HepG2 (cell line): ENCODE data around the gene FAM169A. TPM values are rescaled to one million over a fixed set of nuclear protein-coding genes. Genes with fewer than 3 reads are reported as not detected.

Experiments used
- ATAC-seq: fragments of 200-7000 bp; cut with Tn5 transposase; 3 replicates; pipeline ENCODE4 v1.9.1; 2020; ENCODE audit warnings: mild to moderate bottlenecking, moderate library complexity
- BruUV-seq: library from RNA; stranded (reverse); fragments of 400-500 nt; replicated peaks from 2 replicates; lab custom pipeline; 2021; lab: Mats Ljungman, UMichigan
- CTCF ChIA-PET: fragments of 300-600 bp; formaldehyde crosslinking; extraction: SDS; loops from one replicate; lab custom pipeline; 2021; ENCODE audit warnings: low total read pairs, inconsistent platforms, low intra/inter-chr PET ratio; lab: Yijun Ruan, JAX
- POLR2A ChIA-PET: fragments of 350-600 bp; sonication (Branson Sonifier 250); formaldehyde crosslinking; loops from one replicate; lab custom pipeline; 2020; ENCODE audit warnings: antibody characterized with exemption, inconsistent platforms; lab: Yijun Ruan, JAX
- DNase-seq: peaks from one replicate; pipeline ENCODE4 v3.0.0-alpha.2; 2015; ENCODE audit warnings: low spot score
- FAIRE-seq: peaks from 3 replicates; lab custom pipeline; 2011; peaks lifted over from hg19 to GRCh38; lab: Jason Lieb, UNC
- H2AFZ ChIP-seq: one replicate; pipeline ENCODE4 v1.6.1; 2011; ENCODE audit warnings: low read length, inconsistent platforms
- H3K27ac ChIP-seq: fragments of 300-600 bp; 3 replicates; pipeline ENCODE4 v1.8.0; 2011; ENCODE audit warnings: mixed run types, mild to moderate bottlenecking, mixed read lengths, low read length, inconsistent platforms; ENCODE audit not compliant: insufficient read depth; ENCODE audit errors: extremely low read length
- H3K27me3 ChIP-seq, 2 experiments: fragments of 200-600 bp in 1 of 2; 2 replicates in 1 of 2; 3 replicates in 1 of 2; pipeline versions ENCODE4 v1.6.0 to v1.8.0; 2011; ENCODE audit warnings: low read length in 2 of 2, mild to moderate bottlenecking in 2 of 2, moderate library complexity in 2 of 2, inconsistent platforms in 1 of 2; ENCODE audit not compliant: insufficient read depth in 2 of 2, control insufficient read depth in 1 of 2
- H3K36me3 ChIP-seq, 2 experiments: fragments of 200-600 bp in 1 of 2; replicated peaks in 1 of 2; 2 replicates in 1 of 2; 3 replicates in 1 of 2; pipeline versions ENCODE4 v1.5.1 to v1.8.0; 2011; ENCODE audit warnings: low read length in 2 of 2, inconsistent platforms in 1 of 2; ENCODE audit not compliant: insufficient read depth in 2 of 2, control insufficient read depth in 1 of 2
- H3K4me1 ChIP-seq: 2 replicates; pipeline ENCODE4 v1.5.1; 2012; ENCODE audit warnings: low read length, inconsistent platforms; ENCODE audit not compliant: insufficient read depth
- H3K4me2 ChIP-seq: 2 replicates; pipeline ENCODE4 v1.6.0; 2011; ENCODE audit warnings: low read depth, low read length, inconsistent platforms
- H3K4me3 ChIP-seq, 3 experiments: fragments of 200-600 bp in 1 of 3; sonication (generic), shearing (Covaris generic) in 1 of 3; replicated peaks in 1 of 3; 2 replicates each; pipeline ENCODE4 v1.5.1; 2011 to 2016; ENCODE audit warnings: low read length in 3 of 3, inconsistent platforms in 2 of 3, low read depth in 2 of 3, mild to moderate bottlenecking in 2 of 3, control low read depth in 1 of 3, mixed read lengths in 1 of 3; ENCODE audit not compliant: insufficient read depth in 1 of 3
- H3K79me2 ChIP-seq: one replicate; pipeline ENCODE4 v1.6.1; 2011; ENCODE audit warnings: low read length, inconsistent platforms; ENCODE audit not compliant: insufficient read depth
- H3K9ac ChIP-seq: 2 replicates; pipeline ENCODE4 v1.6.0; 2011; ENCODE audit warnings: mild to moderate bottlenecking, low read depth, low read length, inconsistent platforms; ENCODE audit not compliant: insufficient read depth
- H3K9me3 ChIP-seq: 2 replicates; pipeline ENCODE4 v1.5.1; 2012; ENCODE audit warnings: mild to moderate bottlenecking, low read length
- H4K20me1 ChIP-seq: 2 replicates; pipeline ENCODE4 v1.6.0; 2011; ENCODE audit warnings: inconsistent platforms, mild to moderate bottlenecking, low read length, moderate library complexity; ENCODE audit not compliant: insufficient read depth
- CEBPB ChIP-seq: IDR thresholded peaks from 2 replicates; pipeline ENCODE4 v1.6.1; 2011; ENCODE audit warnings: low read depth, low read length, improper control_type of control experiment, borderline replicate concordance
- GATA4 ChIP-seq: sonication (generic); IDR thresholded peaks from 2 replicates; pipeline ENCODE4 v1.6.1; 2016; ENCODE audit warnings: antibody characterized with exemption, low read depth, borderline replicate concordance
- HOXA5 ChIP-seq: sonication (generic); formaldehyde crosslinking; IDR thresholded peaks from 2 replicates; pipeline ENCODE4 v1.4.0; 2020; ENCODE audit warnings: missing genetic modification reagents
- MATR3 ChIP-seq: sonication (generic); formaldehyde crosslinking; IDR thresholded peaks from 2 replicates; pipeline ENCODE4 v1.4.0; 2020; ENCODE audit warnings: missing genetic modification reagents
- MTERF4 ChIP-seq: sonication (generic); formaldehyde crosslinking; IDR thresholded peaks from 2 replicates; pipeline ENCODE4 v1.8.0; 2023; ENCODE audit warnings: mild to moderate bottlenecking, missing genetic modification reagents
- NCOA5 ChIP-seq: sonication (generic); formaldehyde crosslinking; IDR thresholded peaks from 2 replicates; pipeline ENCODE4 v1.4.0; 2020; ENCODE audit warnings: missing genetic modification reagents
- PAWR ChIP-seq: sonication (generic); formaldehyde crosslinking; IDR thresholded peaks from 2 replicates; pipeline ENCODE4 v1.4.0; 2020; ENCODE audit warnings: missing genetic modification reagents, mild to moderate bottlenecking, borderline replicate concordance
- PITX1 ChIP-seq: sonication (generic); formaldehyde crosslinking; IDR thresholded peaks from 2 replicates; pipeline ENCODE4 v1.5.1; 2020; ENCODE audit warnings: mild to moderate bottlenecking, missing genetic modification reagents
- RCOR2 ChIP-seq: IDR thresholded peaks from 2 replicates; pipeline ENCODE4 v1.6.1; 2016; ENCODE audit warnings: missing biosample characterization, missing genetic modification reagents
- ZNF234 ChIP-seq: sonication (generic); formaldehyde crosslinking; conservative IDR thresholded peaks from 2 replicates; pipeline ENCODE4 v1.5.1; 2020; ENCODE audit warnings: mild to moderate bottlenecking, missing genetic modification reagents
- ZNF235 ChIP-seq: sonication (generic); formaldehyde crosslinking; IDR thresholded peaks from 2 replicates; pipeline ENCODE4 v1.8.1; 2023; ENCODE audit warnings: mild to moderate bottlenecking, missing genetic modification reagents, borderline replicate concordance
- ZNF615 ChIP-seq: sonication (generic); formaldehyde crosslinking; IDR thresholded peaks from 2 replicates; pipeline ENCODE4 v1.5.0; 2020; ENCODE audit warnings: mild to moderate bottlenecking, missing genetic modification reagents, borderline replicate concordance
- ZNF670 ChIP-seq: sonication (generic); formaldehyde crosslinking; IDR thresholded peaks from 2 replicates; pipeline ENCODE4 v1.8.0; 2022; ENCODE audit warnings: mild to moderate bottlenecking, missing genetic modification reagents, borderline replicate concordance
- ZNF776 ChIP-seq: sonication (generic); formaldehyde crosslinking; IDR thresholded peaks from 2 replicates; pipeline ENCODE4 v1.4.0; 2020; ENCODE audit warnings: mild to moderate bottlenecking, missing genetic modification reagents
- ZNF800 ChIP-seq: sonication (generic); formaldehyde crosslinking; IDR thresholded peaks from 2 replicates; pipeline ENCODE4 v1.4.0; 2020; ENCODE audit warnings: missing genetic modification reagents
- WGBS: methylation state at CpG from one replicate; pipeline ENCODE4 v1.1.6; 2017; ENCODE audit warnings: low lambda C conversion rate; 5-methylcytosine and 5-hydroxymethylcytosine counted together
- in situ Hi-C: cut with HindIII; loops from 2 replicates; pipeline ENCODE4 v1.10.0; 2017; ENCODE audit warnings: low pct_unique_long_range_greater_than_20kb; ENCODE audit not compliant: extremely low pct_ligation_motif_present
- intact Hi-C: fragments of 100-400 bp; cut with micrococcal nuclease; formaldehyde crosslinking; loops from one replicate; pipeline ENCODE4 v1.10.0; 2022; ENCODE audit not compliant: unreplicated experiment
- polyA plus RNA-seq, 8 experiments: library from polyadenylated mRNA; depleted of rRNA in 3 of 8; stranded (reverse) in 7 of 8; unstranded in 1 of 8; fragments of >200 nt; fragmentation: Illumina TruSeq in 4 of 8; extraction: Trizol in 4 of 8; gene quantifications; 2 replicates each; pipeline versions ENCODE4 v1.2.1 to v1.2.3, GENCODE V29; 2011 to 2016; ENCODE audit warnings: low read depth in 4 of 8, missing spikeins in 1 of 8, mixed read lengths in 1 of 8; ENCODE audit not compliant: insufficient read depth in 1 of 8
- total RNA-seq, 5 experiments: library from RNA; depleted of rRNA; stranded (reverse); fragments of >200 nt; fragmentation: Illumina TruSeq; extraction: Trizol; gene quantifications; 2 replicates each; pipeline ENCODE4 v1.2.3, GENCODE V29; 2016; ENCODE audit warnings: low read depth in 1 of 5

The FAM169A gene
- total and polyA plus RNA-seq, 2 of the 13 experiments (the other 11 are each of a cell fraction or from before 2014, with no cell fraction given), result 21.1 to 110 TPM

DNA sequence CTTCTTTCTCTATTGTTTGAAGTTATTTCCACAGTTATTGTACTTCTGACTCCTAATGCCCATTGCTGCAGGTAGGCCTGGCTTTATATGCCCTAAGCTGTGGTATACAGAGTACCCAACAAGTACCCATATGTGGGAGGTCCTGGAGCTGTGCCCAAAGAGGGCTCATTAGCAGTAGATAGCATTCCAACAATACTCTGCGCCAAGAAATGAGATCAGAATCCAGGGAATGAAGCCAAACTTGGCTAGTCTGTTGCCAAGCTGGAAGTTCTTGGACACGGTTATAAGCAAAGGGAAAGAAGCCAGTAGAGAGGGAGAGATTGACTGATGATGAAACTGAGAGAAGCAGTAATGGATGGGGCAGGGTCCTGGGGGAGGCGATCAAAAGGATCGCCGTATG lies 29.7 kb upstream of the FAM169A start:
- FAIRE-seq, result no peak
- no peaks in the 10 kb centered on the region for H3K27me3 ChIP-seq
- H3K27ac ChIP-seq, result no peak overlapping the region
- no peaks in the 10 kb centered on the region for H3K79me2 ChIP-seq
- no peak overlapping the region for H3K4me2 ChIP-seq
- WGBS, result 95% methylated on average over 5 of the region's 5 CpGs
- no peaks in the 10 kb centered on the region for H3K4me1 ChIP-seq
- H3K36me3 ChIP-seq, result no peaks in the 10 kb centered on the region
- POLR2A ChIA-PET, result no interaction called here
- no peak for ATAC-seq
- no peaks in the 10 kb centered on the region for H4K20me1 ChIP-seq
- no peak overlapping the region for H3K4me3 ChIP-seq
- no peak overlapping the region for H3K9ac ChIP-seq
- in situ Hi-C loops, result no loop called here
- TF ChIP-seq RCOR2 (CRISPR knock-in tag) (no peak), ZNF235 (CRISPR knock-in tag) (no peak), ZNF234 (CRISPR knock-in tag) (no peak), PAWR (CRISPR knock-in tag) (no peak), ZNF615 (CRISPR knock-in tag) (no peak), ZNF670 (no peak), MATR3 (CRISPR knock-in tag) (no peak), ZNF776 (CRISPR knock-in tag) (no peak), NCOA5 (CRISPR knock-in tag) (no peak), GATA4 (no peak), PITX1 (CRISPR knock-in tag) (no peak), ZNF800 (CRISPR knock-in tag) (no peak), MTERF4 (CRISPR knock-in tag) (no peak), HOXA5 (CRISPR knock-in tag) (no peak), CEBPB (no peak)
- TF ChIP-seq, all 625 proteins: peak for 0
- intact Hi-C loops, result no loop called here
- CTCF ChIA-PET, result no interaction called here
- no peak overlapping the region for H2AFZ ChIP-seq
- peaks cover 8% of the 10 kb centered on the region for H3K9me3 ChIP-seq
- DNase-seq, result no peak
- no TSS peak for BruUV-seq
